Endothelial cell of umbilical vein (primary cell): Measurements from ENCODE around the gene LRTM2.

Experiments
- CTCF ChIP-seq, 2 donors: IDR thresholded peaks; 1 replicate in 1 of 2; 2 replicates in 1 of 2; pipeline ENCODE4 v1.5.1; 2011; ENCODE audit warnings: low read length in 2 of 2, mild to moderate bottlenecking in 2 of 2, moderate library complexity in 2 of 2, control low read depth in 1 of 2, inconsistent platforms in 1 of 2, low read depth in 1 of 2; ENCODE audit not compliant: insufficient read depth in 1 of 2; ENCODE audit errors: extremely low read depth in 1 of 2
- EZH2 ChIP-seq: IDR thresholded peaks from 2 replicates; pipeline ENCODE4 v1.6.1; 2012; ENCODE audit warnings: borderline replicate concordance, low read depth, mild to moderate bottlenecking, moderate library complexity, low read length, inconsistent platforms; ENCODE audit not compliant: severe bottlenecking
- FOS ChIP-seq: IDR thresholded peaks from 2 replicates; pipeline ENCODE4 v1.6.1; 2011; ENCODE audit warnings: mild to moderate bottlenecking, low read length, moderate library complexity, borderline replicate concordance; ENCODE audit not compliant: insufficient read depth
- JUN ChIP-seq: IDR thresholded peaks from 2 replicates; pipeline ENCODE4 v1.6.1; 2011; ENCODE audit warnings: borderline replicate concordance, low read depth; ENCODE audit not compliant: insufficient read length, insufficient read depth
- POLR2A ChIP-seq: IDR thresholded peaks from 2 replicates; pipeline ENCODE4 v1.6.1; 2012; ENCODE audit warnings: low read depth, mild to moderate bottlenecking, control low read depth, low read length
- POLR2AphosphoS5 ChIP-seq: IDR thresholded peaks from 2 replicates; pipeline ENCODE4 v1.6.1; 2012; ENCODE audit warnings: low read depth, mild to moderate bottlenecking, control low read depth, low read length, moderate library complexity; ENCODE audit not compliant: insufficient read depth
- TF ChIP-seq, protein P1 (sequence below): IDR thresholded peaks from 2 replicates; pipeline ENCODE4 v1.6.1; 2011; ENCODE audit not compliant: insufficient read depth, insufficient read length

GRCh38 chr12:1859643-1860042 lies 39.3 kb downstream of the LRTM2 start:
- TF ChIP-seq CTCF (IDR thresholded peaks at IDR 0.05; ENCODE audit: extremely low read depth in 1 of 2, insufficient read depth in 1 of 2, low read depth in 1 of 2, low read length in 2 of 2), result no peak
- TF ChIP-seq JUN, result no peak
- TF ChIP-seq EZH2, result no peak
- no peak for TF ChIP-seq POLR2A
- no peak for TF ChIP-seq POLR2AphosphoS5
- TF ChIP-seq, protein P1, sequence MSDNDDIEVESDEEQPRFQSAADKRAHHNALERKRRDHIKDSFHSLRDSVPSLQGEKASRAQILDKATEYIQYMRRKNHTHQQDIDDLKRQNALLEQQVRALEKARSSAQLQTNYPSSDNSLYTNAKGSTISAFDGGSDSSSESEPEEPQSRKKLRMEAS, result no peak
- no peak for TF ChIP-seq FOS
